ENCODE data around the gene PPP1R14C. TPM values are rescaled to one million over a fixed set of nuclear protein-coding genes. Genes with fewer than 3 reads are reported as not detected.

PPP1R14C gene
- total and polyA plus RNA-seq, 8 donors: 11.7 to 33.6 (median 18.6) TPM

DNA sequence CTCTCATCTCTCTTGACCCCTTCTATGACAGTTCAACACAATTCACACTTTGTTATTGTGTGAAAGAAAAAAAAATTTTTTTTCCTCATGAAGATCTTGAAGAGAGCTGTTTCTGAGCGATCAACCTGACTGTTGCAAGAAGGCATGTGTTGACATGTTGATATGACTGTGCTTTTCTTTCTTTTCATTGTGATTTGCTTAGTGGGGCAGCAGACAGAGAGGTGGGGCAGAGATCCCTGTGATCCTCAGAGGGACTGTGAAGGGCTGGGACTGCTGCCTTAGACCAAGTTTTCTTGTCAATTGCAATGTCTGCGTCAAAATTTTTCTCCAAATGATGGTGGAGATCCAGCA is 155.2 kb downstream of the PPP1R14C start:
- Histone ChIP-seq H3K27ac (no peak overlapping the region), H3K36me3 (no peaks in the 10 kb centered on the region), H3K27me3 (no peaks in the 10 kb centered on the region), H3K9me3 (peaks cover 0 to 19% of the 10 kb centered on the region in 2 donors), H3K4me3 (no peak overlapping the region), H3K4me1 (no peaks in the 10 kb centered on the region)
- no peak for DNase-seq
- intact Hi-C loops (cut with DNase I): no loop called here
- ATAC-seq: no peak
- TF ChIP-seq, protein P1, sequence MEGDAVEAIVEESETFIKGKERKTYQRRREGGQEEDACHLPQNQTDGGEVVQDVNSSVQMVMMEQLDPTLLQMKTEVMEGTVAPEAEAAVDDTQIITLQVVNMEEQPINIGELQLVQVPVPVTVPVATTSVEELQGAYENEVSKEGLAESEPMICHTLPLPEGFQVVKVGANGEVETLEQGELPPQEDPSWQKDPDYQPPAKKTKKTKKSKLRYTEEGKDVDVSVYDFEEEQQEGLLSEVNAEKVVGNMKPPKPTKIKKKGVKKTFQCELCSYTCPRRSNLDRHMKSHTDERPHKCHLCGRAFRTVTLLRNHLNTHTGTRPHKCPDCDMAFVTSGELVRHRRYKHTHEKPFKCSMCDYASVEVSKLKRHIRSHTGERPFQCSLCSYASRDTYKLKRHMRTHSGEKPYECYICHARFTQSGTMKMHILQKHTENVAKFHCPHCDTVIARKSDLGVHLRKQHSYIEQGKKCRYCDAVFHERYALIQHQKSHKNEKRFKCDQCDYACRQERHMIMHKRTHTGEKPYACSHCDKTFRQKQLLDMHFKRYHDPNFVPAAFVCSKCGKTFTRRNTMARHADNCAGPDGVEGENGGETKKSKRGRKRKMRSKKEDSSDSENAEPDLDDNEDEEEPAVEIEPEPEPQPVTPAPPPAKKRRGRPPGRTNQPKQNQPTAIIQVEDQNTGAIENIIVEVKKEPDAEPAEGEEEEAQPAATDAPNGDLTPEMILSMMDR (IDR thresholded peaks at IDR 0.05): no peak

DNA sequence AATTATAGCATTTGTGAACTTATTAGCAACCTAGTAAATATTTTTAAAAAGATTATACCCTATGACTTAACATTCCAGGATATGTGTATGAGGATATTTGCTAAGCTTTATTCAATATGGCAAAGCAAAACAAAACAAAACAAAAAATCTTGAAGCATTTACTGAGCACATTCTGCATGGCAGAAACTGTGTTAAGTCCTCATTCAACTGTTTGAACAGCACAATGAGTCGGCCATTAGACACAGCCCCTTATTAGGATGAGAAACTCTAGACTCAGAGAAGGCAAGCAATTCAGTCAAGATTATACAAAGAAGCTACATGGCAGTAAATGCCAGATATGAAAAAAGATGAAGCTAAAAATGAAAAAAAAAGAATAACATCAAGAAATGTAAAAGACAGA is 155.8 kb downstream of the PPP1R14C start:
- H3K9me3 ChIP-seq: peaks cover 0 to 19% of the 10 kb centered on the region in 2 donors
- DNase-seq: no peak
- no peaks in the 10 kb centered on the region for H3K27me3 ChIP-seq
- H3K4me1 ChIP-seq: no peaks in the 10 kb centered on the region
- no peak overlapping the region for H3K4me3 ChIP-seq
- no peak overlapping the region for H3K27ac ChIP-seq
- no peaks in the 10 kb centered on the region for H3K36me3 ChIP-seq
- ATAC-seq: no peak
- intact Hi-C loops (cut with DNase I): no loop called here
- TF ChIP-seq, protein P1 (IDR thresholded peaks at IDR 0.05): no peak

Other genes with a start within 250 kb of the PPP1R14C start
- gene RAET1E, start 244.9 kb upstream of the PPP1R14C start, total RNA-seq: under 1 TPM; 0.35 to 0.50 TPM
- under 1 TPM; 0.20 to 0.69 (median 0.51) TPM for gene RAET1E, start 244.9 kb upstream of the PPP1R14C start, polyA plus RNA-seq (ENCODE audit: insufficient read length in 6 of 6)
- gene RAET1G, start 219.9 kb upstream of the PPP1R14C start, total RNA-seq: under 1 TPM; 0.76 to 0.93 TPM
- gene RAET1G, start 219.9 kb upstream of the PPP1R14C start, polyA plus RNA-seq (ENCODE audit: insufficient read length in 6 of 6): 1 to 10 TPM; 1.3 to 2.8 (median 1.7) TPM
- 1 to 10 TPM; 2.2 to 3.3 TPM for gene ULBP2, start 201.0 kb upstream of the PPP1R14C start, total RNA-seq
- 1 to 10 TPM; 2.2 to 3.6 (median 2.5) TPM for gene ULBP2, start 201.0 kb upstream of the PPP1R14C start, polyA plus RNA-seq (ENCODE audit: insufficient read length in 6 of 6)
- 1 to 10 TPM; 1.1 to 2.1 TPM for gene ULBP1, start 179.1 kb upstream of the PPP1R14C start, total RNA-seq
- 1 to 10 TPM; 2.7 to 6.0 (median 4.2) TPM for gene ULBP1, start 179.1 kb upstream of the PPP1R14C start, polyA plus RNA-seq (ENCODE audit: insufficient read length in 6 of 6)
- gene RAET1L, start 117.5 kb upstream of the PPP1R14C start, total RNA-seq: under 1 TPM in 1 of 2 donors, not detected in 1; 0.58 TPM
- gene RAET1L, start 117.5 kb upstream of the PPP1R14C start, polyA plus RNA-seq (ENCODE audit: insufficient read length in 6 of 6): under 1 TPM in 2 of 6 donors, not detected in 4; 0.15 to 0.17 TPM
- gene ULBP3, start 73.9 kb upstream of the PPP1R14C start, total RNA-seq: 1 to 10 TPM; 9.5 to 10.0 TPM
- gene ULBP3, start 73.9 kb upstream of the PPP1R14C start, polyA plus RNA-seq (ENCODE audit: insufficient read length in 6 of 6): 10 to 100 TPM in 4 of 6 donors, 1 to 10 TPM in 2; 8.6 to 13.0 (median 11.2) TPM
- 1 to 10 TPM; 1.3 to 7.7 TPM for gene IYD, start 226.0 kb downstream of the PPP1R14C start, total RNA-seq
- gene IYD, start 226.0 kb downstream of the PPP1R14C start, polyA plus RNA-seq (ENCODE audit: insufficient read length in 6 of 6): 1 to 10 TPM; 1.8 to 3.3 (median 2.9) TPM